ENCODE results near the gene ITGA5. TPM values are rescaled to one million over a fixed set of nuclear protein-coding genes. Genes with fewer than 3 reads are reported as not detected.

ITGA5 gene
- total RNA-seq, 1 donor from 2014 or later: 257 TPM

- DNase-seq (ENCODE audit: low read depth in 2 of 2): peak; percentile 98
These were observed 13.1 kb upstream of the ITGA5 start for GRCh38 chr12:54431911-54432814.

- DNase-seq (ENCODE audit: low read depth in 2 of 2): peak; percentile 68 to 81
These were observed 11.5 kb upstream of the ITGA5 start for GRCh38 chr12:54430471-54431069.

- DNase-seq (ENCODE audit: low read depth in 2 of 2): no peak
These were observed 10.0 kb upstream of the ITGA5 start for GRCh38 chr12:54429014-54429471.

- DNase-seq (ENCODE audit: low read depth in 2 of 2): peak in 1 of 2 donors; percentile 95
These were observed 9.3 kb upstream of the ITGA5 start for GRCh38 chr12:54428050-54429013.

GRCh38 chr12:54427106-54427505 lies 8.0 kb upstream of the ITGA5 start:
- peak in 1 of 2 donors; percentile 51 for DNase-seq (ENCODE audit: low read depth in 2 of 2)

- DNase-seq (ENCODE audit: low read depth in 2 of 2): no peak
These were observed 7.6 kb upstream of the ITGA5 start for GRCh38 chr12:54426690-54427089.

- no peak for DNase-seq (ENCODE audit: low read depth in 2 of 2)
These were observed 6.6 kb upstream of the ITGA5 start for GRCh38 chr12:54425702-54426101.

- DNase-seq (ENCODE audit: low read depth in 2 of 2): no peak
These were observed 5.2 kb upstream of the ITGA5 start for GRCh38 chr12:54424224-54424623.

GRCh38 chr12:54423816-54424150 lies 4.7 kb upstream of the ITGA5 start:
- no peak for DNase-seq (ENCODE audit: low read depth in 2 of 2)

- peak in 1 of 2 donors; percentile 57 for DNase-seq (ENCODE audit: low read depth in 2 of 2)
These were observed 2.8 kb upstream of the ITGA5 start for GRCh38 chr12:54421879-54422250.

- DNase-seq (ENCODE audit: low read depth in 2 of 2): peak in 1 of 2 donors; percentile 80
These were observed 2.3 kb upstream of the ITGA5 start for GRCh38 chr12:54421175-54421878.

GRCh38 chr12:54420766-54421144 lies 1.7 kb upstream of the ITGA5 start:
- DNase-seq (ENCODE audit: low read depth in 2 of 2): peak in 1 of 2 donors; percentile 44

GRCh38 chr12:54418441-54419087 lies 502 bp downstream of the ITGA5 start:
- no peak for DNase-seq (ENCODE audit: low read depth in 2 of 2)

- DNase-seq (ENCODE audit: low read depth in 2 of 2): peak in 1 of 2 donors; percentile 55
These were observed 1.2 kb downstream of the ITGA5 start for GRCh38 chr12:54417712-54418440.

- DNase-seq (ENCODE audit: low read depth in 2 of 2): no peak
These were observed 2.1 kb downstream of the ITGA5 start for GRCh38 chr12:54416687-54417603.

GRCh38 chr12:54415221-54415929 lies 3.7 kb downstream of the ITGA5 start:
- no peak for DNase-seq (ENCODE audit: low read depth in 2 of 2)

- DNase-seq (ENCODE audit: low read depth in 2 of 2): peak; percentile 78 to 85
These were observed 5.5 kb downstream of the ITGA5 start for GRCh38 chr12:54413284-54414190.

Data from lung microvascular endothelial cell (primary cell).